Activated naive CD4-positive, alpha-beta T cell treated with Interleukin-2 at 50 U/mL for 16 hours (primary cell): Measurements from ENCODE around the gene B4GALT5.
"Not testable (repeated sequence)": the region's sequence is repeated elsewhere in the genome, so short reads cannot be mapped to it uniquely, and the experiment has no call there.

Experiments
- DNase-seq: peaks from one replicate; pipeline ENCODE4 v3.0.0-alpha.2; 2020

Gene B4GALT5, protein sequence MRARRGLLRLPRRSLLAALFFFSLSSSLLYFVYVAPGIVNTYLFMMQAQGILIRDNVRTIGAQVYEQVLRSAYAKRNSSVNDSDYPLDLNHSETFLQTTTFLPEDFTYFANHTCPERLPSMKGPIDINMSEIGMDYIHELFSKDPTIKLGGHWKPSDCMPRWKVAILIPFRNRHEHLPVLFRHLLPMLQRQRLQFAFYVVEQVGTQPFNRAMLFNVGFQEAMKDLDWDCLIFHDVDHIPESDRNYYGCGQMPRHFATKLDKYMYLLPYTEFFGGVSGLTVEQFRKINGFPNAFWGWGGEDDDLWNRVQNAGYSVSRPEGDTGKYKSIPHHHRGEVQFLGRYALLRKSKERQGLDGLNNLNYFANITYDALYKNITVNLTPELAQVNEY

DNA sequence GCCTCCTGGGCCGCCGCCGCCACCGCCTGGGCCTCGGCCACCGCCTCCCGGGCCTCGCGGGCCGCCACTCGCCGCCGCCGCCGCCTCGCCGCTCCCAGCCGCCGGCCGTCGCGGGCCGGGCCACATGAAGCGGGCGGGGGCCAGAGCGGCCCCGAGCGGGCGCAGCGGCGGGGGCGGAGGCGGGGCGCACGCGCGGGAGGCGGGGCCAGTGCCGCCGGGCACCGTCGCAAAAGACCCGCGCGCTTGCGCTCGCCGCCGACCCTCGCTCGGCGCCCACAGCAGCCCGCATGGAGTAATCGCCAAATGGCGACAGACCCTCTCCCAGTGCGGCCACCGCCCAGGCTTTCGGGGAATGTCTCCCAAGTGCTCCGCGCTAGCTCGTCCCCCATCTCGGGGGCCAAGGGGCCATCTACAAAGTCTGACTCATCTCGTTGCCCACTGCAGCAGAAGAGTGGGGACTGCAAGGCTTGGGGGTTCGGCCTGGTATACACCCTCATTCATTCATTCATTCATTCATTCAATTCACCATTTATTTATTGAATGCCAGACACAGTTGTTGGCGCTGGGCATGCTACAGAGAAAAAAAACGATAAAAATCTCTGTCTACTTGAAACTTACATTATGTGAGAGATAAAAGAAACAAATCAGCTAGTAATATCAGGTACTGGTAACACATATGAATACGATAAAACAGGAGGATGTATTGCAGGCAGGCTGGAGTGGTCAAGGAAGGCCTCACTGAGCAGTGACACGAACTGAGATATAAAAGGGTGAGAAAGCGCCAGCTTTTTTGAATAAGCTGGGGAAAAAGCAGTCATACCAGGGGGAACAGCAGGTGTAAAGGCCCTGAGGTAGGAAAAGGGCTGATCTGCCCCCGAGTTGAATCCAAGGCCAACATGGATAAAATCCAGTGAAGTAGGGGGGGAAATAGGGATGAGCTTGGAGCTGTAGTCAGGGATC is at the start of gene B4GALT5:
Gene B4GALT5, minus strand, starts transcription at position 126 of the 960 bp plus-strand sequence. CDS start 188 bp downstream, outside the sequence.
- peak; percentile 70 for DNase-seq

DNA sequence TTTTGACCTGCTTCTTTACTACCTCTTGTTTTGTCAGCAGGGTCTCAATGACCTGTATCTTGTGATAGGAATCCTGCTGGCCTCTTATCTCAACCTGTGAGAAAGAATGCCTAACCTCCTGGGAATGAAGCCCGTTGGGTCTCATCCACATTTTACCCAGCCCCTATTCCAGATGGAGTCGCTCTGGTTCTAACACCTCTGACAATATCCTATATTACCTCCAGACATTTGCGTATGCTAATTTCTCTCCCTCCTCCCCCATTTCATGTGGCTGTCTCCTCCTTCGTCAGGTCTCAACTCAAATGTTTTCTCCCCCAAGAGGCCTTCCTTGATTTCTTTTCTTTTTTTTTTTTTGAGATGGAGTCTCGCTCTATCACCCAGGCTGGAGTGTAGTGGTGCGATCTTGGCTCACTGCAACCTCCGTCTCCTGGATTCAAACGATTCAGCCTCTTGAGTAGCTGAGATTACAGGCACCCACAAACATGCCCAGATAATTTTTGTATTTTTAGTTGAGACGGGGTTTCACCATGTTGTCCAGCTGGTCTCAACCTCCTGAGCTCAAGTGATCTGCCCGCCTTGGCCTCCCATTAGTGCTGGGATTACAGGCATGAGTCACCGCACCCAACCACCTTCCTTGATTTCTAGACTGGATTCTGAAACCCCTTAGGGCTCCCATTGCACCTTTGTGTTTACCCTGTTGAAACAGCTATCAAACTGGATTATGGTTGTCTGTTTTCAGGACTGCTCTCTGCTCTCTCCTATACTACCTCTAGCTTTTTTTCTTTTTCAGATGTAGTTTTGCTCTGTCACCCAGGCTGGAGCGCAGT is 49.5 kb upstream of the B4GALT5 start:
- DNase-seq = no peak

DNA sequence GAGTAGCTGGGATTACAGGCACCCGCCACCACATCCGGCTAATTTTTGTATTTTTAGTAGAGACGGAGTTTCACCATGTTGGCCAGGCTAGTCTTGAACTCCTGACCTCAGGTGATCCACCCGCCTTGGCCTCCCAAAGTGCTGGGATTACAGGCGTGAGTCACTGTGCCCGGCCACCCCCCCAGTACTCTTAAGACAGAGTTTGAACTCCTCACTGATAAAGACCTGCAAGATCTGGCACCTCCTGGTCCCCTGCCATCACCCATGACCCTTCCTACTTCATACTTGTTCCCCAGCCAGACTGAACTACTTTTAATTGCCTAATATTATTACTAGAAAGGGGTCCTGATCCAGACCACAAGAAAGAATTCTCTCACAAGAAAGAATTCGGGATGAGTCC is 48.2 kb upstream of the B4GALT5 start:
- not testable (repeated sequence) for DNase-seq

DNA sequence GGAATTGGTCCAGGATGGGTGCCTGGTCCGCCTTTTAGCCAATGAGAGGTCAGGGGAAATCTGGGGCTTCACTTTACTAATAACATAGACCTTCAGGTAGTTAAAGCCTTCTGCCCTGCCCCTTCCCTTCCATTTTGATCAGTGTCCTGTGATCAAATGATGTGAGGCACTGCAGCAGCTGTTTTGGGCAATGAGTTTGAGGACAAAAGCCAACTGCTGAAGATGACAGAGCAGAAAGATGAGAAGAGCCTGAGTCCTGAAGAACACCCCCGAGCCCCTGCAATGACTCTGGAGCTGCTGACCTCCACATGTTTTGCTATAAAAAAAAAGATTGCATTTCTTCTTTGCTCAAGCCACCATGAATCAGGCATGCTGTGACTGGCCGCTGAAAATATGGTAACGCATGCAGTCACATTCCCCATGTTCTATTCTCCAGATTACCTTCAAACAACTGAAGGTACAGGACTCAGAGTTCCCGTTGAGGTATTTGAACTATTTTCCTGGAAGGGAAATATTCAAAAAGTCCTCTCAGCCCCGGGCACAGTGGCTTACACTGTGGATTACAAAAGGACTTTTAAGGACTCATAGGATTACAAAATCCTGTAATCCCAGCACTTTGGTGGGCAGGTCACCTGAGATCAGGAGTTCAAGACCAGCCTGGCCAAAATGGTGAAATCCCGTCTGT is 45.7 kb upstream of the B4GALT5 start:
- DNase-seq = no peak

DNA sequence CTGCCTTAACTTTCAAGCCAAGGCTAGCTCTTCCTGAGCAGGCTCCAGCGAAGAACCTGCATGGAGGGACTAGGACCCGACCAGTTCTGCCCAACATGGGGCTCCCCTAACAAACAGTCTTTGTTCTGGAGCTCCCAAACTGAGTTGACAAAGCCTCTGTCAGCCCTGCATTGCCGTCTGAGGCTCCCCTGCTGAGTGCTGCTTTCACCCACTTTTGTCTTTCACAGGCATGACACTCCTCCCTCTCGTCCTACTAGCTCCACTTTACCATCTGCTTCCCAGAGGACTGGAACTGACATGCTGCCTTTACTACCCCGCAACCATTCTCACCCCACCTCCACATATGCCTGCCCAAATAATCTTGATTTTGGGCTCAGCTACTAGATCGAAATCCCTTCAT is 45.1 kb upstream of the B4GALT5 start:
- DNase-seq = no peak

DNA sequence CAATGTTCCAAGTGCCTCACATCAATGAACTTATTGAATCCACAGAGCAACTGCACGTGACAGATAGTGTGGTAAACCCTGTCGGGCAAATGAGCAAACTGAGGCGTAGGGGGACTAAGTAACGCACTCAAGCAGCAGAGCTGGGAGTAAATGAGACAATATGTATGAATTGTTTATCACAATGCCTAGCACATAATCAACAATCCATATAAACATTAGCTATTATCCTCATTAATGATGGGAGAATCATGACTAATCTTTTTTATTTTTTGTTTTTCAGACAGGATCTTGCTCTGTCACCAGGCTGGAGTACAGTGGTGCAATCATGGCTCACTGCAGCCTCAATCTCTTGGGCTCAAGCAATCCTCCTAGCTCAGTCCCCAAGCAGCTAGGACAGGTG is 43.9 kb upstream of the B4GALT5 start:
- DNase-seq = no peak

DNA sequence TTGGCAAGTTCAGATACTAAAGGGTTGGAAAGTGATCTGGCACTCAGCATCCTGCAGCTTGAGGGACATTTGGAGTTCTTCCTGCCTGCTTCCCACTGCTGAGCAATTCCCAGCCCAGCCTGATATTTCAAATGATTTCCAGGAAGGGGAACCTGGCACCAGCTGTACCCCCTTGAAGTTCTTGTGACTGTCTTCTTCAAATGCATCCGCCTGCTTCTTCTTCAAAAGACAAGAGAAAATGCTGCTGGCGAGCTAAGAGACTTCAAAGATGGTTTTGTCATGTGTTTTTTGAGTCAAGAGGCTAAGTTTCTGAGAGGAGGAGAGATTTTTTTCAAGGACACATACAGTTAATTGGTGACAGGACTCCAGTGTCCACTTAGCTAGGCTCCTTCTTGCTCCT is 42.6 kb upstream of the B4GALT5 start:
- DNase-seq = no peak

DNA sequence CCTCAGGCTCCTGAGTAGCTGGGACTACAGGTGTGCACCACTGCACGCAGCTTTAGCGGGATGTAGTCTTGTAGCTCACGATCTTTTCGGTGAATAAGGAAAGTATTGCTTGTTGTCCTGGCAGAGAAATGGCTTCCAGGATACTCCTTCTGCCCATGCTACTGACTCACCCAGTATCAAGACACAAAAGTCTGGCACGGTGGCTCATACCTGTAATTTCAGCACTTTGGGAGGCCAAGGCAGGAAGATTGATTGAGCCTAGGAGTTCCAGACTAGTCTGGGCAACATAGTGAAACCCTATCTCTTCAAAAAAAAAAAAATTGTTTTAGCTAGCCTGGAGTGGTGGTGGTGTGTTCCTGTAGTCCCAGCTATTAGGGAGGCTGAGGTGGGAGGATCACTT is 40.9 kb upstream of the B4GALT5 start:
- DNase-seq = no peak

DNA sequence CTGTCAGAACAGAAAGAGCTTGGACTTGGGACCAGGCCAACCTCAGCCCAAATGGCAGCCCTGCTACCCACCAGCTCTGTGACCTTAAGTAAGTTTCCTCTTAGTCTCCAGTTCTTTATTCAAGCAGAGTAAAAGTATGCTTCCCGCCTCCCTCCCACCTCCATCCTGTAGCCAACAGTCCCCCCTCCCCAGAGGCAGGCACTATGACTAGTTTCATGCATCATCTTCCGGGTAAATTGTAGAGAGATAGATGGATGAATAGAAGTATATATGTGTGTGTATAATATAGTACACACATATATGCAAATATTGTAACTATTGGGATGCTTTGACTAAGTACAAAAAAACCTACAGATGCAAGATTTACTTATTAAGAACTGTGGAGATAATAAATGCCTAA is 39.5 kb upstream of the B4GALT5 start:
- no peak for DNase-seq

DNA sequence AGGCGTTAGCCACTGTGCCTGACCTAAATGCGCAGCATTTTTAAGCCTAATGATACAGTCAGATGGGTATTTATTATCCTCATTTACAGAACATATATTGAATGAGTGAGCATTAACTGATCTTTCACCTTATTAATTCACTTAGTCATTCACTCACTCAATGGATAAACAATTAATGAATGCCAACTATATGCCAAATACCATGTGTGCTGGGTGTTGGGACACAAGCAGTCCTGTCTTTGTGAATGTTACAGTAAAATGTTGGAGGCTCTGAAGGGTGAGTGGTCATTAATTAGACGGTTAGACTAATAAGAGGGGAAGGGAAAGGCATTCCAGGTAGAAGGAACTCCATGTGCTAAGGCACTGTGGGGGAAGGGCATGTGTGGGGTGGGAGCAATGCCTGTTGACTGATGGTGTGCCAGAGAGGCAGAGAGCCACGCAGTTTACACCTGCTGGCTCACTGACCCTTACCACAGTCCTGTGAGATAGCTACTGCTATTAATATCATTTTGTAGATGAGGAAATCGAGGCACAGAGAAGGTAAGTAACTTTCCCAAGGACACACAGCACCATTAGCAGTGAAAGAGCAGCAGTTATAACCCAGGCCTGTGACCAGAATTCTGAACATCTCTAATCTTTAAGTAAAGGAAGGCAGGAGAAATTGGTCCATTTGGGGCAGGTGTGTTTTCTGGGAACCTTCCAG is 38.7 kb upstream of the B4GALT5 start:
- no peak for DNase-seq

DNA sequence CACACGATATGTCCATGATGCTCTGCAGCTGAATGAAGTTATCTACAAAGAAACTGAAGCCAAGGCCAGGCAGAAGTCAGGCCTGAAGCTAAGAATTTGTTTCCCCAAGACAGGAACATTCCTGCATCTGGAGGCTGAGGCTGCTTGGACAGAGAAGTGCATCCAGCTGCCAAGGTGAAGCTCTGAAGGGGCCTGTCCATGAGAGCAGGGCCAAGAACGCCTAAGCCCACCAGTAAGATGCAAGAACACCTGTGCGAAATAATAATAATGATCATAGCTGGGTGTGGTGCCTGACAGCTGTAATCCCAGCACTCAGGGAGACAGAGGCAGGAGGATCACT is 37.7 kb upstream of the B4GALT5 start:
- DNase-seq = no peak

DNA sequence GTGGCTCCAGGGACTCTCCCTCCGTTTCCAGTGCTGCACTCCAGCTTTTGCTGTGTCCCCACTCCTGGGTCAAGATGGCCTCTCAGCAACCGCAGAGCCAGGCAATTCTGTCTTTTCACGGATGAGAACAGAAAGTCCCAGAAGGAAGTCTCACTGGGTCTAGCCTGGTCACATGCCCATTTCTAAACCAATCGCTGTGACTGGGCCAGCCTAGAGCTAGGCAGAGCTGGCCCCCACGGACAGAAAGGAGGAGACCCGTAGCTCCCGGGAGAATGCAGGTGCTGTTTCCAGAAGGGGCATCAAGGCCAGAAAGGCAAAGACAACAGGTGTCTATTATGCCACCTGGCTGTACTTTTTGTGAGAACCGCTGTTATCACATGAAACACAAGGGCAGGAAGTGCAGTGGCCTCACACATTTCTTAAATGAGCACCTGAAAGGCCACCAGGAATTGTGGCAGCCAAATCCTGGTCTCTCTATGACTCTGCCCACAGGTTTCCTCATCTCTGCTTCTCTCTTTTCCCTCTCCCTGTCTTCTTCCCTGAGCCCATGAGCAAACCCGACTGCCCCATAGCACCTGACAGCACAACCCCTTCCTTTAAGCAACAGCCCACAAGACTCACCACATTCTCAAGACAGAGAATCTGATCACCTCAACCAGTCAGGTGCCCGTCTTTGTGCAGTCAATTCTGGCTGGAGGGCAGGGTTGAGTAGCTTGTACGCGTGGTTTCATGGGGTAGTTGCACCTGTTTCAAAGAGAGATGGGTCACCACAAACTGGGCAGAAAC is 37.1 kb upstream of the B4GALT5 start:
- peak; percentile 3 for DNase-seq

DNA sequence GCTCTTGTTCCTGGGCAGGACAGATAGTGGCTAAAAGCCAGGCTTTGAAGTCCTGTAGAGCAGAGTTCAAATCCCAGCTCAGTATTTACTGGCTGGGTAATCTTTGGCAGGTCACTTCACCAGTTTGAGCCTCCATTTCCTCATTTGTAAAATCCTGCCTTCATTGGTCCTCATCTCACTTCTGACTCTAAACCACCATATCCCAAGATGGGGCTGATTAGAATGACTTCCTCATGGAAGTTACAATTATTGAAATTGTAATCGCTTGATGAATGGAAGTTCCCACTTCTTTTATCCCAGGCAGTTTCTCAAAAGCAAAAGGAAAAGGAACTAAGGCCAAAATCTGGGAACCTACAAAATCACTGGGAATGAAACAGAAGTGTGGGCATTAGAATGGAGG is 35.9 kb upstream of the B4GALT5 start:
- DNase-seq = no peak

DNA sequence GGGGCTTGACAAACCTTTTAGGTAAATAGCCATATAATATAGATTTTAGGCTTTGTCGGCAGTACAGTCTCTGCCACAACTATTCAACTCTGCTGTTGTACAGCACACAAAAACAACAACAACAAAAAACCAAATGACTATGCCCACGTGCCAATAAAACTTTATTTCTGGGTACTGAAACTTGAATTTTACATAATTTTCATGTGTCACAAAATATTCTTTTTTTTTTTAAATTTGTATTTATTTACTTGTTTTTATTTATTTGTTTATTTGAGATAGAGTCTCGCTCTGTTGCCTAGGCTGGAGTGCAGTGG is 34.8 kb upstream of the B4GALT5 start:
- no peak for DNase-seq

DNA sequence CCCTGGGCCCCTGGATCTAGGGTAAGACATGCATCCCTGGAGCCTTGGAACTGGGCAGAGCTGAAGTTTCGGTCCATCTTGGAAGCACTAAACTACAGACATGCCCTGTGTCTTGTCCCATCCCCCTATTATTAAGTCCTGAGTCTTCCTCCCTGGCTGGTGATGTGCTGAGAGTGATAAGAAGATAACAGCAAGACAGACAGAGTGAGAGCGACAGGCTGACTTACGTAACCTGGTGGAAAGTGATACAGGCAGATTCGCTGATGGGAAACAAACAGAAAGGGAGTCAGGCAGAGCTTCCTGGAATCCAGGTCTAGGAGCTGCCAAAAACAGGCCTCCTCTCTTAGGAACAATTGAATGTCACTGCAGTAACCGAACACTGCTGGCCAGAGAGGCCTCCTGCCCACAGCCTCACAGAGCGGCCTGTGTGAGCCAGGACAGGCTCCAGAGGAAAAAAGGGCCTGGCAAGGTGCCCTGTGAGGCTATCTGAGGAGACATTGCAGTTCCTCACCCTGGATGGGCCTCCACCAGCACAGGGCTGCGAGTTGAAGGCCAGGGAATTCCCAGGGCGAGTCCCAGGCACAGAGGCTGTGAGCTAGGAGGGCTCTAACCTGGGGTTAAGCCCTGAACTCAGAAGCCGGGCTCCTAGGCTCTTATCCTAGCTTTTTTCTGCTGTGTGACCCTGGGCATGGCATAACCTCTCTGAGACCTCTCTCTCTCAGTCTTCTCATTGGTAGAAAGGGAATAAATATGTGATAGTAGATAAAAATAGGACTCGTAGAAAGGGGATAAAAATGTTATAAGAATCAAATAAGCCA is 34.2 kb upstream of the B4GALT5 start:
- DNase-seq = no peak

DNA sequence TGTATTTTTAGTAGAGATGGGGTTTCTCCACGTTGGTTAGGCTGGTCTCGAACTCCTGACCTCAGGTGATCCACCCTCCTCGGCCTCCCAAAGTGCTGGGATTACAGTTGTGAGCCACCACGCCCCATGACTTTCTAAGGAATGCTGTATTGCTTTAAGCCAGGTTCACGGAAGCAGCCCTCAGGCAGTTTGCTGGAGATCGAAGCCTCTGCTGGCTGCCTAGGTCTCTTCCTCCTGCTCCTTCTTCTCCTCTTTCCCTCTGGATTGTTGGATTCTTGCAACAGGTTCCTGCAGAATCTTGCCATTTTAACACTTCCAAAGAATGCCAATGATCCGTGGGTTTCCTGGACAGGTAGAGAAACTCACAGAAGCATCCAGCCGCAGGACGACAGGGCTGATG is 29.3 kb upstream of the B4GALT5 start:
- DNase-seq = no peak

DNA sequence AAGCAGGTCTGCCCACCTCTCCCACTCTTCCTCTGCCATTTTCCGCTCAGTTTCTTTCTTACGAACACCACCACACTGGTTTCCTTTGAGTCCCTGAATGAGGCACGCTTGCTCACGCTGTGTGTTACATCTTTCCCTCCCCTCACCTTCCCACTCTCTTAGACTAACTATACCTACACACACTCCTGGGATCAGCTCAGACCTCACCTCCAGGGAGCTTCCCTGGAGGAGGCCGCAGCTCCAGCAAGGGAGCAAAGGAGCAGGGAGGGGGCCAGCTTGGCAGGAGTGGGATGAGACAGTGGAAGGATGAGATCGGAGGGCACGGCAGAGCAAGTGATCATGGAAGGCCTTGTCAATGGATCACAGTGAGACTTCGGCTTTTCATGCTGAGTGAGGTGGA is 28.3 kb upstream of the B4GALT5 start:
- DNase-seq = no peak

DNA sequence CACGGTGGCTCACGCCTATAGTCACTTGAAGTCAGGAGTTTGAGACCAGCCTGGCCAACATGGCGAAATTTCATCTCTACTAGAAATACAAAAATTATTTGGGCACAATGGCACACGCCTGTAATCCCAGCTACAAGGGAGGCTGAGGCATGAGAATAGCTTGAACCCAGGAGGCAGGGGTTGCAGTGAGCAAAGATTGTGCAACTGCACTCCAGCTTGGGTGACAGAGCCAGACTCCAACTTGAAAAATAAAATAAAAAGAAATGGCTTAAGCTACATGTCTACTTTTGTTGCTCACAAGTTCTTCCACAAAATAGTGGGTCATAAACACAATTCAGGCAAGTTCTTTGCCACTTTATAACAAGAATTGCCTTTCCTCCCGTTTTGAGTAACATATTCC is 27.1 kb upstream of the B4GALT5 start:
- DNase-seq = no peak

DNA sequence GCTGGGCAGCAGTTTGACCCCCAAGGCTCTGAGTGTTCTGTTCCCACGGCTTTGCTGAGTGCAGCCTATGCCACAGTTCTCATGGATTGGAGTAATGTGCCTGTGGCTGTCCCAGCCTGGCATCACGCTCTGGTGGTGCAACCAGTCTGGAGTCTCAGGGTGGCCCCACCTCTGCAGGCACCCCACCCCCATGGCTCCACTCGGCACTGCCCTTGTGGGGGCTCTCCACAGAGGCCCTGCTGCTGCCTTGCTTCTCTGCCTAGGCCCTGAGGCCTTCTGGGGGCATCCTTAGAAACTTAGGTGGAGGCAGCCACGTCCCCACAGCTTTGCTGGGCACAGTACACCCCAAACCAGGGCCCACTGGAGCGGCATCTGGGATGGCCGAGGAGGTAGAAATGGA is 25.4 kb upstream of the B4GALT5 start:
- no peak for DNase-seq

DNA sequence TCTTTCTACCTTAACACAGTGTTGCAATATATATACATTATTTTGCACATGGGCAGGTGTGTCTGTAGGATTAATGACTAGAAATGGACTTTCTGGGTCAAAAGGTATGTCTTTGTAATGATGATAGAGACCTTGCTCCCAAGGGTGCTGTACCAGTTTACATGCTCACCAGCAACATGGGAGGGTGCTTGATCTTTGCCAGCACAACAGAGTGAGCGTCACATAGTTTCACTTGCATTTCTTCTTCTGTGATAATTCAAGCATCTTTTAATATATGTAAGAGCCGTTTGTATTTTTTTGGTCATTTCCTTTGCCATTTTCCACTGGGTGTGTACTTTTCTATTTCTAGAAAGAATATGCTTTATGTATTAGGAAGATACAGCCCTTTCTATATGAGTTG is 23.6 kb upstream of the B4GALT5 start:
- DNase-seq = no peak
